HFF-Myc (cell line): ENCODE results near the gene SCIMP.

ENCODE experiments used
- DNase-seq: peaks from one replicate; pipeline ENCODE4 v3.0.0-alpha.2; 2011; ENCODE audit warnings: low read depth; ENCODE audit errors: extremely low read depth
- H3K4me3 ChIP-seq: replicated peaks from 2 replicates; pipeline ENCODE4 v1.5.1; 2011; ENCODE audit warnings: low read depth, mild to moderate bottlenecking, control low read depth, low read length
- CTCF ChIP-seq: IDR thresholded peaks from 2 replicates; pipeline ENCODE4 v1.5.1; 2012; ENCODE audit warnings: mild to moderate bottlenecking, low read depth, low read length, control low read depth; ENCODE audit errors: missing control alignments

SCIMP gene

GRCh38 chr17:5269241-5269960 lies 34.7 kb upstream of the SCIMP start:
- no peak for DNase-seq
- no peak for TF ChIP-seq CTCF
- H3K4me3 ChIP-seq: no peak overlapping the region

- no peak for TF ChIP-seq CTCF
- no peak for DNase-seq
- H3K4me3 ChIP-seq: no peak overlapping the region
Observed at GRCh38 chr17:5264893-5265292, 30.2 kb upstream of the SCIMP start.

DNA sequence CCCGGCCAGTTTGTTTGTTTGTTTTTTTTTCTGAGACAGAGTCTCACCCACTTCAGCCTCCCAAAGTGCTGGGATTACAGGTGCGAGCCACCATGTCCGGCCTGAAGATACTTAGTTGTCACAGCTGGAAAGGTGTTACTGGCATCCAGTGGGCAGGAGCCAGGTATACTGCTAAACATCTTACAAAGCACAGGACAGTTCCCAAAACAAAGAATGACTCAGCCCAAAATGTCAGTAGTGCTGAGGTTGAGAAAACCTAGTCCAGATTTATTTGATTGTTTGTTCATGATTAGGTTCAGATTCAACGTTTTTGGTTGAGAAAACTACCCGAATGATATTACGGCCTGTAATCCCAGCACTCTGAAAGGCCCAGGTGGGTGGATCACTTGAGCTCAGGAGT lies 28.8 kb upstream of the SCIMP start:
- no peak overlapping the region for H3K4me3 ChIP-seq
- no peak for DNase-seq
- no peak for TF ChIP-seq CTCF

- DNase-seq: no peak
- no peak overlapping the region for H3K4me3 ChIP-seq
- TF ChIP-seq CTCF: no peak
Observed at GRCh38 chr17:5262416-5262991, 27.8 kb upstream of the SCIMP start.

GRCh38 chr17:5260542-5260941 lies 25.9 kb upstream of the SCIMP start:
- TF ChIP-seq CTCF: no peak
- no peak for DNase-seq
- H3K4me3 ChIP-seq: no peak overlapping the region

GRCh38 chr17:5257124-5257523 lies 22.5 kb upstream of the SCIMP start:
- TF ChIP-seq CTCF: no peak
- DNase-seq: no peak
- H3K4me3 ChIP-seq: no peak overlapping the region
